Stimulated activated CD4-positive, alpha-beta T cell treated with anti-CD3 and anti-CD28 coated beads, Interleukin-15, amount 100 ng/mL, for 24 hours (primary cell): Measurements from ENCODE around the gene PLXDC2.

Source experiments
- DNase-seq: peaks from one replicate; pipeline ENCODE4 v3.0.0-alpha.2; 2020

Gene PLXDC2

DNA sequence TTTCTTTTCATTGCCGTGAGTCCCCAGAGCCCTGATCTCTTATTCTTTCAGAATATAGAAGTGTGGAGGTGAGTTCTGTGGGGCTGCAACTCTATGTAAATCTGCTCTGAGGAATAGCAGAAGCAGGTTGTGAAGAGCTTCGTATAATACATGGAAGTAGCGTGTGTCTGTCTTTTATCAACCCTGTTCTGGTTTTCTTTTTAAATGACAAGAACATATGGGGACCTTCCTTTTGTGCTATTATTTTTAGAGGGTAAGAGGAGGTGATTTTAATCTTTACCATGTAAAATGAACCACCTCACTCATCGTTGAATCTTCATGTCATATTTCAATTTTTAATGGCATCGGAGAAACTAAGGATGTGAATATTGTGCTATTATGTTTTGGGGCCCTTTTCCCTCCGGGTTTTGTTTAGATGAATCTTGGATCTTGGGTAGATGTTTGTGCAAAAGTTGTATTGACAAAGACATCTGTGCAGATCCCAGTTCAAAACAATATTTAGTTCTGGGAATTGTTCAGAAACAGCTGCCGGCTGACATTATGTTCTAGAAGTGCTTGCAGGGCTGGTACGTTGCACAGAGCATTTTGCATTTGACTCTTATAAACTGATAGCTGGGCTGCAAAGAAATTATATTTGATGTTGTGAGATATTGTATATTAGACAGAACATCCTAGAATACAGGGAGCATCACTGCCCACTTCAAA, 46.7 kb downstream of the PLXDC2 start:
- no peak for DNase-seq

DNA sequence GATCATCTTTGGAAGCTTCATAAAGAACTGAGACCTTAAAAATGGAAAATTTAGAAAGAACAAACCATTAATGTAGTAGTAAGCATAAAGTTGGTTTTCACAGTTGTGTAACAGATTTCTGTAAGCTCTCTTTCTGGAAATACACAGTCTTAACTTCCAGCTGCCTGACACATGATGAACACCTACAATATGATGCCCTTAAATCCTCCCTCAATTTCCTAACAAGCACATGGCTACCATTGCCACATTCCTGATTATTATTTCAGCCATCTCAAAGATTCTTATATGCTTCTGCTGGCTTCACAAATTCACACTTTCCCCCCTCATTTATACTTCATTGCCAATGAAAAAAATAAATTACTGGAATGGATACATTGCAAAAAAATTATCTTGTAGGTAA, 49.4 kb downstream of the PLXDC2 start:
- DNase-seq, result no peak

DNA sequence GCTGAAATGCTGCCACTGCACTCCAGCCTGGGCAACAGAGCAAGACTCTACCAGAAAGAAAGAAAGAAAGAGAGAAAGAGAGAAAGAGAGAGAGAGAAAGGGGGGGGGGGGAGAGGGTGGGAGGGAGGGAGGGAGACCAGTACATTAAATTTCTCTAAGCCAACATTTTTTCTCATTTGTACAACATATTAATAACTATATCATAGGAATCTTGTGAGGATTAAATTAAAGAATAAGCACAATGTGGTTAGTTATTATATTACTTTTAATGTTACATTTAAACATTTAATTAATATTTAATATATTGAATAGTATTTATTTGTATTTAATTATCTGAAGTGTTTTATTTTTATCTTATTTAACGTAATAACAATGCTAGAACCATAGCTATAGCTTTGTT, 53.1 kb downstream of the PLXDC2 start:
- no peak for DNase-seq

DNA sequence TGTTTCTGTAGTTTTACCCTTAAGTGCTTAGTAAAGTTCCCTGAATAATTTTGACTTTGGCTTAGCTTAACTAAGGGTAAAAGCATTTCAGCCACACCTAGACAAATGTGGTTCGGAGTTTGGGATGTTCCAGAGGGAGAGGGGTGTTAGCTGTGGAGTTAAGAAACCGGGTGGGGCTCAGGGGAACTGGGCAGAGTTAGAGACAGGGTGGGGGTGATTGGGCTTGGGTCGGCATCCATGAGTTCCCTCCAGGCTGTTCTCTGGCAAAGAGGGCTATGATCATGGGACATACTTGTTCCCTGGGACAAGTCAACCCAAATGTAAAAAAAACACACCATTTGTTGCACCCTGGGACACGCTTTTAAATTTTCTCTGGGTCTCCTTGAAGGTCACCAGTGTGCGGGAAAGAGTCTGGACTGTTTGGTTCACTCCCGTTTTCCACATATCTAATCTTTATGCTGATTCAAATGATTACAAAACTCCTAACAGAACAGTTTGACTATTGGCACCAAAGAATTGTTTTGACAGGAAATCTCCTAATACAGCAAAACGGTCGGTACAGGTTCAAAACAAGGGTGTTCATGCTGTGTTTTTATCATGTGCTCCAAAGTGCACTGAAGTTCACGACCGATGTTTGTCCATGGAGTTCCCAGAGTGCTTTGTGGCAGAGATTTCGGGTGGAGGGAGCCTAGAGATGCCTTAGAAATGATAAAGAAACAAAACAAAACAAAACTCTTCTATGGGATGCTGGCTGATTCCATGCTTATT, 56.5 kb downstream of the PLXDC2 start:
- DNase-seq, result no peak

DNA sequence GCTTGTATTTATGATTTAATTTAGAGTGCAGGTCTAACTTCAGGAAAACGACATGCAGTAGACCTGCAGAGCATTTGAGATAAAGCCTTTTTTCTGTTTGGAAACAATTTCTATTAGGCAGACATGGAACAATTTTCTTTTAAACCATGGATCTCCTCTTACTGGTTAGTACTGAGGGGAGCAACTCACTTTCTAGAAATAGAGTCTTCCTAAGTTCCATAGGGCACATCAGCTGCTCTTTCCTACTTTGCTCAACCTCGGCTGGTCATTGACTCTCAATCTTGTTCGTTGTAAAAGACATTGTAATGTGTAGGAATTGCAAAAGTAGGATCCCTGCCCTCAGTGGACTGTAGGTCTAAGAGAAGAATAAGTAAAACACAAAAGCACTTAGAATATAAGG, 58.0 kb downstream of the PLXDC2 start:
- no peak for DNase-seq

DNA sequence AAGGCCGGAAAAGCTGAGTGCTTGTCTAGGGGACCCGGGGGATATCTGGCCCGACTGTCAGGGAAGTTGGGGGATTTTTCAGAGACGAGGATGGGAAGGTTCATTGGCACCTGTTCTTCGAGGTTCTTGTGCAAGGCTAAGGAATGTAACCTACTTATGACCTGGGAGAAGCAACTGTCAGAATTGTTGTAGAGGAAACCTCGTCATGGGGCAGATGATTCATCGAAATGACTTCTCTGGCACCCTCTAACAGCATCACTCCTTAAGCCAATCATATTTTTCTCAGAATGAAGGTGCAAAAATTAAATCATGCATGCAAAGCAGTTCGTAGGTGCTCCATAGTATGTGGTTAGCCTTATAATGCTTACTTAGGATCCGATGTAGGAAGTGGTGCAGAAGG, 58.6 kb downstream of the PLXDC2 start:
- no peak for DNase-seq

DNA sequence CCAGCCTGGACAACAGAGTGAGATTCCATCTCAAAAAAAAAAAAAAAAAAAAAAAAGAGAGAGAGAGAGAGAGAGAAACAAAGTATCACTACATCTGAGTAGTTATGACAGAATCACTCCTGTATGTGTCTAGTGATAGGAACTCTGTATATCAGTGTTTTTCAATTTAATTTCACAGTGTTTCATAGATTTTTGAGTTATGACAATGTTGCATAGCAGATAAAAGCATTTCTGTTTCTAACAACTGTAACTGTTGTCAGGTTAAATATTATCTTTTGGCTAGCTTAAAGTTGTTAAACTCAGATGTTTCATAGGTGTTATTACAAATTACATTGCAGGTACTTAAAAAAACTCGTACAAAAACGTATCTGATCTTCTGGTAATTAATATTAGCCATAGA, 60.3 kb downstream of the PLXDC2 start:
- no peak for DNase-seq

DNA sequence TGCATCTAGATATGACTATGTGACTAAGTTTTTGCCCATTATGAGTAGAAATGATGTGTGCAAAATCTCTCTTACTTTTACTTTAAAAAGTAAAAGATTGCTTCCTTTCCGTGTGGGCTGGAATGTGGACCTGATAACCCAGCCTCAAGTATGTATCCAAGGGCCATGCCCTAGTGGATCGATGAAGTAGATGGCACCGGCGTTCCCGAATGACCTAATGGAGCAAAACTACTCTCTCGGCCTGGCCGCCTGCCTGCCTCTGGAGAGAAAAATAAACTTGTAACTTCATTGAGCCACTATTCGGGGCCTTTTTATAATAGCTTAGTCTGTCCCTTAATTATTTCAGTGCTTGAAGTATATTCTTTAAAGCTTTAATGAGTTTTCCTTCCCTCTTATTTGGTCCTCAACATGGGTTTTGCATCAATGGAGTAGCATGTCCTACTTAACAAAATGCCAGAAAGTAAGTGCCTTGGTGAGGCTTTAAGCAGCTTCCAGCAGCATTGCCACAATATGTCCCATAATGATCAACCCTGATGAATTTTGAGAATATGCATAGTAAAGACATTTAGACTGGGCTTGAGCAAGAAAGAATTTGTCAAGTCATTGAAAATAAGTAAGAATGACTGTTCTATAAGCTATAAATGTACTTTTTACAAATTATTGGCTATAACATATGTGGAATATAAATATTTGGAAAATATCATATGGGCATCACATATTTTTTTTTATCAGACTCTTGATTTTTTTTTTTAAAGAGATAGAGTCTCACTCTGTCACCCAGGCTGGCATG, 61.4 kb downstream of the PLXDC2 start:
- DNase-seq, result no peak

DNA sequence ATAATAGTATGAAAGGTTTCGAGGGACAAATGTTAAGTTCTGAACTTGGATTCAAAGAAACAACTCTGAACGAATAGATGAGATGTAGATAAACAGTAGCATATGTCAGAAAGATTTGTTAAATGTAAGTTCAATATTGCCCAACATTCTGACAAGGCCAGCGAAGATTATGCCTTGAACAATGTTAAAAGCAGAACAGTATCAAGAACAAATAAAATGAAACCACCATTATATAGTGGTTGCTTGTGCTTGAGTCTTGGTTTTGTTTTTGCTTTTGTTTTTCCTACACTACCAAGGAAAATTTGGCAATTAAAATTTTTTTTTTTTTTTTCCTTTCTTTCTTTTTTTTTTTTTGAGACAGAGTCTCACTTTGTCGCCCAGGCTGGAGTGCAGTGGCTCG, 66.4 kb downstream of the PLXDC2 start:
- DNase-seq, result no peak

DNA sequence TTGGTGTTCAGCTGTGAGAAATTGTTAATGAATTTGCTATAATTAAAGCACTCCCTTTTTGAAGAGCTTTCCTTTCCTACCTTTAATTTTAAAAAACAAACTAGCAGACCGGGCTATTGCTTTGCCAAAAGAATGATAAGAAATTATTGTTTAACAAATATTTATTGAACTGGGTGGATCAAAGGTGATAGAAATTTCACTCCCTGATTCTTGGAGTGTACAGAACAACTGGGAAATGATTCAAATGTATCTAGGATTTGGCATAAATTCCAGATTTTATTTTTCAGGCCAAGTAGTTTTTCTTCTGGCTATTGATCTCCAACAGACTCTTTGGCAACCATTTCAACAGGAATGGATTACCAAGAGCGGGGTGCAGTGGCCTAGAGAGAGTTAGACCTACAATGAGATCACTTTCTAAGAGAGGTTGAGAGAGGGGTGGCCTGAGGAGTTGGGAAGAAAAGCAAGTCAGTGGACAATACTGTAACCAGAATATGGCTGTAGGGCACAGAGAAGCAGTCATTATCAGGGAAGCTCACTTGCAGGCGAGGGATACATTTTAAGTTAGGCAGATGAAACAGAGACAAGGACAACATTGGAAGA, 71.9 kb downstream of the PLXDC2 start:
- no peak for DNase-seq

DNA sequence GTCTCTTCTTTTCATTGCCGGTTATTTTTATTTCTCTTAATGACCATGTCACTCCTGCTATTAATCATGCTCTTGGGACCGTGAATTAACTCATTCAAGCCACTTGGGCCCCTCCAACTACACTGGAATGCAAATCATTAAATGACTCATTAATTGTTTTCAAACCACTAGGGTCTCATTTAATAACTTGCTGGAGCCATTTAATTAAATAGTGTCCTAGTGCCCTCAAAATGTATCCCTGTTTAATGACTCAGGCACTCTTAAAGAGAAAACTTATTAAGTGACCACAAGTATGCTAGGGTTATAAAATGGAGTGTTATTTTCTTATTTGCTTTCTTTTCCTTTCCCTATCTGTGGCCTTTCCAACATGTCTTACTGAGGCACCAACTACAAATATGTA, 73.0 kb downstream of the PLXDC2 start:
- no peak for DNase-seq

DNA sequence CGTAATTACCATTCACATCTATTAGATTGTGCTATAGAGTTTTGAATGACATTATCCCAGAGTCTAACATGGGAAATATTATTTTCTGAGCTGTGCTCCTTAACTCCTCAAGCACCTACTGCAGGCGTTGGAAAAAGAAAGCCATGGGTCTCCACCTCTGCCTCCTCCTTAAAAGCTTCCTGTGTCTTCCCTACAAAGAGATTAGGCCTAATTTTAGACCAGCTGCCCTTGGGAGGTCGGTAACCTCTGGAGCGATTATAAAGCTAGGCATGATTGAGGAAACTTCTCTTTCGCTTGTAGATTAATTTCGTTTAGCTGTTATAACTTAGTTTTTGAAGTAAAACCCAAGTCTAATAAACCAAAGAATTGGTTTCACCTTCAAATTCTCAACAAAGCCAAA, 75.2 kb downstream of the PLXDC2 start:
- DNase-seq, result no peak

DNA sequence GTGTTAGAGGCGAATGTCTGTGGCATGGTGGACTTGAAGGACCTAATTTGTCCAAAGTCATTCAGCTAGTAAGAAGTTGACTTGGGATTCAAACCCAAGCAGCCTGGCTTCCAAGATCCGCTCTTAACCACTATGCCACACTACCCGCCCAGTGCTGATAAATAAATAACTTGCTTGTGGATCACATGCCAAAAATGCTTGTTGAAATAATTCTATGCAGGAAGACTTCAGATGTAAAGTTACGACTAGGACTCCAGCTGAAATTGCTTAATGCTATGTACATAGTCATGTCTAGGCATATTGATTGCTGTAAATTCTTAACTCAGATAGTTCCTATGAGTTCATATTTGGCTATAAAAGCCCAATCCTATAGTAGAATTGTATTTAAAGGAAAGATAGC, 76.0 kb downstream of the PLXDC2 start:
- DNase-seq, result no peak

DNA sequence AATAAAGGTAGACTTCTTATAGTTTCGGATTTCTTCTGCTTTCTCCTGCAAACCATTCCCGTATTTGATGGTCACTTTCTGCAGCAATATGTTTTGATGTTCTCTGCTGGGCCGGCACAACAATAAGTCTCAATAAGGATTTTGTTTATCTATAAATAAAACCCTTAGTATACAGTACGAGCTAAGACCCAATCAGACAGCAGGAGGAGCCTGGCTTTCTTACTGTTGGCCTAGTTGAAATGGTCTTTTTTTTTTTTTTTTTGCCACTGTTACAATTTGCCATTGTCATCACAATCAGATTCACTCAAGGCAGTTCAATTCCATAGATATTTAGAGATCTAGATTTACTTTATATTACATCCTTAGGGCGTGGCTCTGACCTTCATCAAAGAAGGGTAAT, 76.4 kb downstream of the PLXDC2 start:
- DNase-seq, result no peak

DNA sequence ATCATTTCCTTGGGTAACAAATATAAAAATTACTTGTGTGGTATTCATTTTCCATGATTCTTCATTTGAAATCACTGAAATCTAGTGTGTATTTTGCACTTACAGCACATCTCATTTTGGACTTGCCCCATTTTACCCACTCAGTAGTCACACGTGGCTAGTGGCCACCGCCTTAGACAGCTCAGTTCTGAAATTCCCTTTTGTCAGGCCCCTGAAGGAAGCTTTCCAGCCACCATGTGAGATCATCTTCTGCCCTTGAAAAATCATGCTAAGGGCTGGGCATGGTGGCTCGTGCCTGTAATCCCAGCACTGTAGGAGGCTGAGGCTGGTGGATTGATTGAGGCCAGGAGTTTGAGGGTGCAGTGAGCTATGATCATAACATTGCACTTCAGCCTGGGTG, 79.3 kb downstream of the PLXDC2 start:
- no peak for DNase-seq

DNA sequence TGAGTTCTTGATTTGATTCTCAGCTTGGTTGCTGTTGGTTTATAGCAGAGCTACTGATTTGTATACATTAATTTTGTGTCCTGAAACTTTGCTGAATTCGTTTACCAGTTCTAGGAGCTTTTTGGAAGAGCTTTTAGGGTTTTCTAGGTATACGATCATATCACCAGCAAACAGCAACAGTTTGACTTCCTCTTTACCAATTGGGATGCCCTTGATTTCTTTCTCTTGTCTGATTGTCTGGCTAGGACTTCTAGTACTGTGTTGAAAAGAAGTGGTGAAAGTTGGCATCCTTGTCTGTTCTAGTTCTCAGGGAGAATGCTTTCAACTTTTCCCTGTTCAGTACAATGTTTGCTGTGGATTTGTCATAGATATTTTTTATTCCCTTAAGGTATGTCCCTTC, 86.2 kb downstream of the PLXDC2 start:
- no peak for DNase-seq

DNA sequence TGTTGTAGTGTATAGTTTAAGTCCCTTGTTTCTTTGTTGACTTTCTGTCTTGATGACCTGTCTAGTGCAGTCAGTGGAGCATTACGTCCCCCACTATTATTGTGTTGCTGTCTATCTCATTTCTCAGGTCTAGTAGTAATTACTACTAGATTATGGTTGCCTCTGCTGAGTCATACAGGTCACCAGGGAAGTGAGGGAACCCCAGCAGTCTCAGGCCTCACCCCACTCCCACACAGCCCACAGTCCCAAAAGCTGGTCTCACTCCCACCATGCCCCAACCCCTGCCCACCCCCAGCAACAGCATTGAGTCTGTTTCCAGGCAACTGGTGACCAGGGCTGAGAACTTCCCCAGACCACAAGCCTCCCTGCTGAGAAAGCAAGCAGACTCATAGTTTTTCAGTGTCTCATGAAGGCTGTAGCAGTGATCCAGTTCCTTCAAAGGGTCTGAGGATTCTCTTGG, 88.0 kb downstream of the PLXDC2 start:
- no peak for DNase-seq

DNA sequence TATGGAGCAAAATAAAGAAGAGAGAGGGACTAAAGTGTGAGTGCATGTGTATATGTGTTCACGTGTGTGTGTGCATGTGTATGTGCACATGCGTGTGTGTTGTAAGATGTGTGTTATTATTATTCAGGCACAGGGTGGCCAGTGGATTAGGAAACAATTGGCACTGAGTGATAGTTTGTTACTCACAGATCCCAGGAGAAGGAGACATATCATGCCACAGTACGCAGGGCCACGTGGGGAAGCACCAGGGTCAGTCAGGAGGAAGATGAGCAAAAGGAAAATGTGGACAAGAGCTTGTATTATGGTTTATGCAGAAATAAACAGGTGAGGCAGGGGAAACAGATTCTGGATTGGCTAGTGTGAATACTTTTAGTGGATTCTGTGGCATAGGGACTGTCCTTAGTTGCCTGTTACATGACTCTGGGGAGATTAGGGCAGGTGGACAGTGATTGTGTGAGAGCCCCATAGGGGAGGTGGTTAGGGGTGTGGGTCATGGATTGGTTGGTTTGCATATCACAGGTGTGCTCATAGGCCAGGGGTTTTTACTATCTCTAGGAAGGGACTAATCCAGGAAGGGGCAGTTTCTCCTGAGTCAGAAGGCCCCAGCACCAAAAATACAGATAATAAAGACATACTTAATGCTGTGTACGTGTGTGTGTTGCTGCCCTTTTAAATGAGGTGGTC, 90.0 kb downstream of the PLXDC2 start:
- no peak for DNase-seq

DNA sequence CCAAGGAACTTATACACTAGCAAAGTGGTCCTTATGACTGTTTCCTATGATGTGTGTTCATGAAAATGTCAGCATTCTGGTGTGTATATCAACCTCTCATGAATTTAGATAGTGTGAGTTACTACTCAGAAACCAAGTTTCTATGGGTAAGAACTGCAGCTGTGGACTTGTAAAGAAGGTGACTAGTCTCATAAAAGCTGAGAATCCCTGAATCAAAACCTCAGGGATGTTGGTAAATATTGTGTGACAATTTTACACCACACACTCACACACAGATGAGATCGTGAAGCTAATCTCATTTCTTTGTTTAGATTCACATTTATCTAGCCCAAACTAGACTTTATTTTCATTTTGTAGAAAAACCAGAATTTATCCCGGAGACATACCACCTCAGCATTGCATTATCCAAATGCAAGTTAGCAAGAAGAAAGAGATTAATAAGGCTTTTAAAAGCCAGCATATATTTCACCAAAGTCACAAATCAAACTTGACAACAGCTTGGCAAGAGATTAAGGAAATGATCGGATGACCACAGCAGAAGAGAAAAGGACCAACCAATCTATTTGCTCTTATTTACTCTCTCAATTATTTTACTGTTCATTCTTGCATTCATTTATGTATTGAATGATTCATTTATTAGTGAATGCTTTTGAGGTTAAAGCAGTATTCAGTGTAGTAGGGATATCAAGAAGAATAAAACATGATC, 92.9 kb downstream of the PLXDC2 start:
- no peak for DNase-seq

DNA sequence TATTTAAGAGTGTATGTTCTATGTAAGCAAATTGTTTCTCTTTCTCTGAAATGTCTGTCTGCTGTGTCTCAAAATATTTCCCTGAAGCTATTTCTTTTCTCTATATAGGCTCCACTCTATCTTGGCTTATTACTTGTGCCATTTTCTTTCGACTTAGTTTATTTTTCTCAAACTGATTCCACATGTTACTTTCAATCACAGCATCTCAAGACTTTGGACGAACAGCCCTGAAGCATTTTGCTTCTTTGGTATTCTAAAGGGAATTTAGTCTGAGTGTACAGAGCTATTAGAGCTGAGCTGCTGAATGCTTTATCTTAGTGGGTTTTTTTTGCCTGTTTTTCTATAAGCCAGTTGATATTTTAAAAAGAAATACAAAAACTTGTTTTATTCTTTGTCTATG, 95.7 kb downstream of the PLXDC2 start:
- no peak for DNase-seq

DNA sequence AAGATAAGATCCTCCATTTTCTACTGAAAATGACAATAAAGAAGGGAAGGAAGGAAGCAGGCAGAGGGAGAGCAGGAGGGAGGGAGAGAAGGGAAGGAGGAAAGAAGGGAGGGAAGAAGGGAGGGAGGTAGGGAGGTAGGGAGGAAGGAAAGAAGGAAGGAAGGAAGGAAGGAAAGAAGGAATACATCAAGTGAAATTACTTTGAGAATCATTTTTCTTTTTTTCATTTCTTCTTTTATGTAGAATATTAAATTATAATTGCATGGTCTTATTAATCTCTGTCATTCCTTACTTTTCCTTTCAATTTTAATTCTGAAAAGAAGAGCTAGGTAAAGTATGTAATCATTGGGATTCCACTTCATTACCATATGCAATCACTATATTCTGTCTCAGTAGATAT, 97.8 kb downstream of the PLXDC2 start:
- no peak for DNase-seq

DNA sequence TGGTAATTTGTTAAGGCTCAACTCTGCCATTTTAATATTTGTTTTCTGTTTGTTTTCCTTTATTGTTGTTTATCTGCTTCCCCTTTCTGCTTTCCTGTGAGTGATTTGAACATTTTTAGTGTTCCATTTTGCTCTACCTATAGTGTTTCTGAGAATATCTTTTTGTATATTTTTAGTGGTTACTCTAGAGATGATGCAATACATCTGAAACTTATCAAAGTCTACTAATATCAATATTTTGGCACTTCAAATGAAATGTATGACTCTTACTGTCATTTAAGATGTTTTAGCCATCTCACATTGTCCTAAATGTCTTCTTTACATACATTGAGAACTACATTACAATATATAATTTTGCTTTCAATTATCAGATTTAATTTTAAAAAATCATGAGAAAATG, 98.9 kb downstream of the PLXDC2 start:
- no peak for DNase-seq
